Tibial nerve (tissue), 4 donors: ENCODE results near the gene CYBB.

Experiments used
- CTCF ChIP-seq, 5 experiments: fragments of 200-600 bp in 3 of 5; fragments of 450-650 bp in 2 of 5; sonication (generic) in 3 of 5; IDR thresholded peaks; one replicate each; pipeline ENCODE4 v1.5.1; 2016 to 2019; ENCODE audit warnings: antibody characterized with exemption in 5 of 5, mild to moderate bottlenecking in 3 of 5, moderate library complexity in 2 of 5
- EP300 ChIP-seq, 2 donors: sonication (generic); formaldehyde crosslinking; IDR thresholded peaks; one replicate each; pipeline ENCODE4 v1.6.1; 2017; ENCODE audit warnings: antibody characterized with exemption in 2 of 2, mild to moderate bottlenecking in 1 of 2

DNA sequence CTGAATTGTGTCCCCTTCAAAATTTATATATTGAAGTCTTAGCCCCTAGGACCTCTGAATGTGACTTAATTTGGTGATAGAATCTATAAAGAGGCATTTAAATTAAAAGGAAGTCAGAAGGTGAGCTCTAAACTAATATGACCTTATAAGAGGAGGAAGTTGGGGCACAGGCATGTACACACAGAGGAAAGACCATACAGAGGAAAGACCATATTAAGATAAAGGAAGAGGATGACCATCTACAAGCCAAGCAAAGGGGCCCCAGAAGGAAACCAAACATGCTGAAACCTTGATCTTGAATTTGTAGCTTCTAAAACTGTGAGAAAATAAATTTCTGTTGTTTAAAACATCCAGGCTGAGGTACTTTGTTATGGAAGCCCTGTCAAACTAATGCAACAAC lies 26.9 kb upstream of the CYBB start:
- no peak for TF ChIP-seq CTCF (IDR thresholded peaks at IDR 0.05)
- TF ChIP-seq EP300 (IDR thresholded peaks at IDR 0.05), result no peak
